Measurements from ENCODE around the gene AOC2.
"Not testable (repeated sequence)": the region's sequence is repeated elsewhere in the genome, so short reads cannot be mapped to it uniquely, and the experiment has no call there.

AOC2 gene

GRCh38 chr17:42883802-42884558 lies 39.6 kb downstream of the AOC2 start:
- DNase-seq, result no peak

- not testable (repeated sequence) for DNase-seq
Observed at GRCh38 chr17:42885806-42886205, 41.4 kb downstream of the AOC2 start.

GRCh38 chr17:42886283-42887176 lies 42.1 kb downstream of the AOC2 start:
- DNase-seq, result no peak

- no peak for DNase-seq
Observed at GRCh38 chr17:42889809-42890208, 45.4 kb downstream of the AOC2 start.

GRCh38 chr17:42891539-42892152 lies 47.3 kb downstream of the AOC2 start:
- peak; percentile 67 for DNase-seq

- peak; percentile 61 for DNase-seq
Observed at GRCh38 chr17:42893359-42893758, 49.0 kb downstream of the AOC2 start.

GRCh38 chr17:42894283-42895184 lies 50.2 kb downstream of the AOC2 start:
- no peak for DNase-seq

GRCh38 chr17:42895185-42895555 lies 50.8 kb downstream of the AOC2 start:
- DNase-seq, result peak; percentile 73

GRCh38 chr17:42898147-42898811 lies 53.9 kb downstream of the AOC2 start:
- no peak for DNase-seq

- DNase-seq, result not testable (repeated sequence)
Observed at GRCh38 chr17:42899981-42900380, 55.6 kb downstream of the AOC2 start.
